DLD1 (cell line): Measurements from ENCODE around the gene TGDS.

Source experiments
- in situ Hi-C: cut with HindIII; loops from 2 replicates; pipeline ENCODE4 v1.10.0; 2017; ENCODE audit warnings: low sequenced_read_pairs

Gene TGDS

GRCh38 chr13:94601446-94602431, 5.8 kb upstream of the TGDS start, which contains the start of gene GPR180:
Gene GPR180, plus strand, starts transcription at chr13:94601857. Its CDS starts 71 bp downstream, at chr13:94601928.
- in situ Hi-C loops: no loop called here

- in situ Hi-C loops: no loop called here
Observed at GRCh38 chr13:94599877-94600276, 3.9 kb upstream of the TGDS start.

- in situ Hi-C loops: no loop called here
Observed at GRCh38 chr13:94598281-94598680, 2.3 kb upstream of the TGDS start.

GRCh38 chr13:94596575-94596971, 621 bp upstream of the TGDS start:
- in situ Hi-C loops: no loop called here

GRCh38 chr13:94595001-94595949, 677 bp downstream of the TGDS start:
- in situ Hi-C loops: no loop called here

- in situ Hi-C loops: no loop called here
Observed at GRCh38 chr13:94590744-94591143, 5.2 kb downstream of the TGDS start.

- in situ Hi-C loops: no loop called here
Observed at GRCh38 chr13:94588541-94588940, 7.4 kb downstream of the TGDS start.

- in situ Hi-C loops: no loop called here
Observed at GRCh38 chr13:94586371-94586770, 9.6 kb downstream of the TGDS start.

- in situ Hi-C loops: no loop called here
Observed at GRCh38 chr13:94585543-94586101, 10.3 kb downstream of the TGDS start.

GRCh38 chr13:94583926-94584325, 12.0 kb downstream of the TGDS start:
- in situ Hi-C loops: no loop called here

- in situ Hi-C loops: no loop called here
Observed at GRCh38 chr13:94579063-94579462, 16.9 kb downstream of the TGDS start.

- in situ Hi-C loops: no loop called here
Observed at GRCh38 chr13:94569615-94570014, 26.3 kb downstream of the TGDS start.

- in situ Hi-C loops: no loop called here
Observed at GRCh38 chr13:94568443-94568842, 27.5 kb downstream of the TGDS start.

- in situ Hi-C loops: no loop called here
Observed at GRCh38 chr13:94567581-94567980, 28.4 kb downstream of the TGDS start.

GRCh38 chr13:94561126-94561525, 34.8 kb downstream of the TGDS start:
- in situ Hi-C loops: no loop called here

- in situ Hi-C loops: no loop called here
Observed at GRCh38 chr13:94560116-94560515, 35.8 kb downstream of the TGDS start.

GRCh38 chr13:94559222-94559795, 36.6 kb downstream of the TGDS start:
- in situ Hi-C loops: no loop called here

- in situ Hi-C loops: no loop called here
Observed at GRCh38 chr13:94558716-94559115, 37.2 kb downstream of the TGDS start.

- in situ Hi-C loops: no loop called here
Observed at GRCh38 chr13:94557684-94558235, 38.2 kb downstream of the TGDS start.

GRCh38 chr13:94556621-94557020, 39.3 kb downstream of the TGDS start:
- in situ Hi-C loops: no loop called here
